HCEC 1CT (cell line): Measurements from ENCODE around the gene PBOV1.

Experiments used
- DNase-seq: peaks from one replicate; pipeline ENCODE4 v3.0.0-alpha.2; 2017

Gene PBOV1

DNA sequence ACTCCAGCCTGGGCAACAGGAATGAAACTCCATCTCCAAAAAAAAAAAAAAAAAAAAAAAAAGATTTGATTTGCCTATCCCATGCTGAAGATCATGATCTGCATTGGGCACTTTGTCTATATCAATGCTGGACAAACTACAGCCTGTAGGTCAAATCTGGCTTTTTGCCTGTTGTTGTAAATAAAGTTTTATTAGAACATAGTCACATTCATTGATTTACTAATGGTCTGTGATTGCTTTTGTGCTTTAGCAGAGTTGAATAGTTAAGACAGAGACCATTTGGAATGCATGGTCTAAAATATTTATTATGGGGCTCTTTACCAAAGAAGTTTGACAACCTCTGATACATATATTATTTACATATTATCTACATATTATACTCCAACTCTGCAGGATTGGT lies 14.0 kb downstream of the PBOV1 start:
- no peak for DNase-seq

DNA sequence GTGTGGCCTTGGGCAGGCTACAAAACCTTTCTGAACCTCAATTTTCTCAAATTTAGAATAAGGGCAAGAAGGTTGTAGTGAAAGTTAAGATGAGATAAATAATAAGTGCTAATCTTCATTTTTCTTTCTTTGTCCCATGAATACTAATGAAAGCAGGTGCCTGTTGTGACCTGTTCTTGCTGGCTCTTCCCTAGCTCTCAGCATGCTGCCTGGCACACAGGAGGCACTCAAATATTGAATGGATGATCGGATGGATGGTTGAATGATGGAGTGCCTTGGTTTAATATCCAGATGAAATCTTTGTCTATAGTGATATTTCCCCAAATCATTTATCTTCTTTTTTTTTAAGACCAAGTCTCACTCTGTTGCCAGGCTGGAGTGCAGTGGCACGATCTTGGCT lies 15.0 kb downstream of the PBOV1 start:
- DNase-seq: no peak

DNA sequence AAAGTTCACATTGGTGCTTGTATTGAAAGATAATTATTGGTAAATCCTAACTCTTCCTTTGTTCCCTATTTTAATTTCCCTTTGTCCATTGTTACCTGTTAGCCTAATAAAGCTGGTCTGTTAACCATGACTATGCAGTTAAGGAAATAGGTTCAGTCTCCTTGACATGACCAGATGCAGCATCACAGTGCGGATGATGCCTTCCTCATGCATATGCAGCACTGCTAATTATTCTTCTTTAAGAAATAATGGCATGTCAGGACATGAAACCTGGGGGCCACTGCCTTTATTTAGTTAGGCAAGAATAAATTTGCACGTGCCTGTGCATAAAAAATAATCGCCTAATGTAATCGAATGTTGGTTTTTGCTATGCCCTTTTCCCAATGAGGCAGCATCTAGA lies 16.5 kb downstream of the PBOV1 start:
- no peak for DNase-seq

DNA sequence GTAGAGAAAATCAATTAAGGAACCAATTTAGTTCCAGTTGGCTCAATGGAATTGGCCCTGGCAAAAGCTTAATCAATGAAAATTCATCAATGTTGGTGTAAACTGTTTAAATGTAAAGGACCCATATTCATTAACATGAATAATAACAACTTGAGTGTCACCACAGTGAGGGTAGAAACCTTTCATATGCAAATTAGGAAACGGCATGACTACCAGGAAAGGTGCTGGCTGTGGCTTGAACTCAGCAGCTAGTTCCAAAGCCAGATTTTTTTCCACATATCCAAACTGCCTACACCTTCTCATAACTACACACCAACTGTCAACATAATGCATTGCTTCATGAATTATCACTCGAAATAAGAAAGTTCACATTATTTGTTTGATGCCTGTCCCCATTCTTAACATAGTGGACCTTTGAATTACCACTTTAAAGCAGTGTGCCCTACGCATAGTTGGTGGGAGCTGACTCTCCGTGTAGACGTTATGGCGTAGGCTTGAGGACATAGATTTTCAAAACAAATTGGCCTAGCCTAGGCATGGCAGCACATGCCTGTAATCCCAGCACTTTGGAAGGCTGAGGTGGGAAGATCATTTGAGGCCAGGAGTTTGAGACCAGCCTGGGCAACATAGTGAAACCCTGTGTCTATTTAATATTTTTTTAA lies 19.7 kb downstream of the PBOV1 start:
- DNase-seq: no peak

DNA sequence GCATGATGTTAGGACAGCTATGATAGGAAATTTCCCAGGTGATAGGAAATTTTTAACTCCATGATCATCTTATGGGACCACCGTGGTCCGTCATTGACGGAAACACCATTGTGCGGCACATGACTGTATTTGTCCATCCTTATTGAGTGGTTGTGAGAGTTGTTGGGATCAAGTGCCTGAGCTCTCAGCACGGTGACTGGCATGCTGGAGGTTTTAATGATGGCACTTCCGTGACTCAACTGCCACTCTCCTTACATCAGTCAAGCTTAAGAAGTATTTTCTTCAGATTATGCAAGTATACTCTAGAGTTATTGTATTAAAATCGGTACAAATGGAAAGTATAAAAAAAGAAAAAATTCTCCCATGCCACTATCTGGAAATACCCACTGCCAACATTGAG lies 20.7 kb downstream of the PBOV1 start:
- DNase-seq: no peak

DNA sequence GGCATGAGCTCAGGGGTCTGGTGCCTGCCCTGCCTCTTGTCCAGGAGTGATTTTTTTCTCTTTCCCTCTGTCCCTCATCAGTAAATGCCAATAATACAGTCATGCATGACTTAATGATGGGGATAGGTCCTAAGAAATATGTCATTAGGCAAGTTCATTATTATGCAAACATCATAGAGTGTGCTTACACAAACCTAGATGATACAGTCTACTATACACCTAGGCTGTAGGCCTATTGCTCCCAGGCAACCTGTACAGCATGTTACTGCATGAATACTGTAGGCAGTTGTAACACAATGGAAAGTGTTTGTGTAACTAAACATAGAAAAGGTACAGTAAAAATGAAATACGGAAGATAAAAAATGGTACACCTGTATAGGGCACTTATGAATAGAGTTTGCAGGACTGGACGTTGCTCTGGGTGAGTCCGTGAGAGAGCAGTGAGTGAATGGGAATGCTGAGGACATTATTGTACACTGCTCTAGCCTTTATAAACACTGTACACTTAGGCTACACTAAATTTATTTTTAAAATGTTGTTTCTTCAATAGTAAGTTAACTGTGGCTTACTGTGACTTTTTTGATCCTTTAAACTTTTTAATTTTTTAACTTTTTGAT lies 22.1 kb downstream of the PBOV1 start:
- DNase-seq: no peak

DNA sequence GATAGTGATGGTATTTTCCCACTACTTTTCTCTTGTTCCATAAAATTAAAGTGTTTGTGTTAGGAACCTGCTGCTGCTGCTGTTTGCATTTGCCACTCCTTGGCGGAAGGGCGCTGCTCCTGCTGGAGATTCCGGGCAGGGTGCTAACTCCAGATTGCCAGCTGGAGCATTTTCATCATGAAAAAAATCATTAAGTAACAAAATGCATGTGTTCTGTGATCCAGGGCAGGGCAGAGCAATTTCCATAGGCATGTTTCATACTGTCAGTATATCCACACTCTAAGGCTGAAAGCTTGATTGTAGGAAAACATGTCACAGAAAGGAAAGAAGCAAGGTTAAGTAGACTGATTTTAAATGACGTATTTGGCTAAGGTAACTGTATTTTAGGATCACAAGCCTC lies 24.0 kb downstream of the PBOV1 start:
- DNase-seq: no peak

DNA sequence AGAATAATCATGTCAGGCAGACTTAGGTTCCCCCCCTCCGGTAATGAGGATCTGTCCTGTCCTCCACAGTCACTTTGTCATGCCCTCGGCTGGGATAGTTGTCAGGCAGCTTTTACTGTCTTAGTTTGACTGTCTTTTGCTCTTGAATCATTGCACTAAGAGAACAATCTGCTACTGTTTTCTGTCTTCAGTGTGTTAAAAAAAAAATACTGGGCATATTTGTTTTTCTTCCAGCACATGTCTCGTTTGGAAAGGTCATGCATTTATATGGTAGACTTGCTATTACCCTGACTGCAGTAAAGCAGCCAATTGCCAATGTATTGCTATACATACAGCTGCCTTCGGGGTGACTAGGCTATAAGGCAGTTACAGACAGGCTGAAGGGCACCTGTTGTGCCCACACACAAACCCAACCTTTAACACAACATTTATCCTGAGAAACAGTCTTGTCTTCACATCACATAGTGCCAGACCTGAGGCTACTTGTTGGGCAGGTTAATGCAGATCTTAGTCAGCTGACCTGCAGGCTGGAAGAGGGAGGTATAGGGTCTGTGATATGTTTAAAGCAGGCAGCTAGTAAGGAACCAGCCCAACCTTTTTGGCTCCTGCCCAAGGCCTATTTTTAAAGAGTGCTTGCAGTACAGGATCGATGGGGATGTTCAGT lies 29.9 kb downstream of the PBOV1 start:
- no peak for DNase-seq

DNA sequence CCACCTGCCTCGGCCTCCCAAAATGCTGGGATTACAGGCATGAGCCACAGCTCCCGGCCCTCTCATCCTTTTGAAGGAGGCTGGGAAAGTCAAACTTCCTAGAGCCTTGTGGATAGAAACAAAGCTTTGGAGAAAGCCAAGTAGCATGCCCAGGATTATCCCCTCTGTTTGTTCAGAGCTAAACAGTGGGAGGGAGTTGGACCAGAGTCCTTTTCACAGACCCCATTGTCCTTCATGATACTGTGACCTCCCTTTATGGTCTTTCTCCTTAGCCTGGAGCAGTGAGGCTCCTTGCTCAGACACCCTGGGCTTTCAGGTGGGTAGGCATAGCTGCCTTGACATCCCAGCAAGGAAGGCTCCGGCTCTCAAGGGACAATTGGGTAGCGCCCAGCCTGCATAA lies 31.1 kb downstream of the PBOV1 start:
- no peak for DNase-seq

DNA sequence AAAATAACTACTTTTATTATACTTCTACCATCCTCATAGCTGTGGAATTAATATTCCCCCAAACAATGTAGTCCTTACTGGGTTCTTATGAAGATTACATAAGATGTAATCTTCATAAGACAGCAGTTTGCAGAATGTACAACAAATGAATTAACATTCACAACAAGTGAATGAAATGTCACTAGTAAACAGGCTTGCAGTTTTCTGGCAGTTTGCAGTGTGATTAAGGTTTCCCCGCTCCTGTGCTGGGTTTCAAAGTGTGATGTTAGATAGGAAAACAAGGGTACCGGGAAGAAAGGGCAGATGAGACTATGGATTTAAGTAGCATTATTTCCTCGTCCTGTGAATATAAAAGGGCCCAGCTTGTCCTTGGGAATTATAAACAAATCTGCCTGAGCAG lies 34.1 kb downstream of the PBOV1 start:
- DNase-seq: no peak

DNA sequence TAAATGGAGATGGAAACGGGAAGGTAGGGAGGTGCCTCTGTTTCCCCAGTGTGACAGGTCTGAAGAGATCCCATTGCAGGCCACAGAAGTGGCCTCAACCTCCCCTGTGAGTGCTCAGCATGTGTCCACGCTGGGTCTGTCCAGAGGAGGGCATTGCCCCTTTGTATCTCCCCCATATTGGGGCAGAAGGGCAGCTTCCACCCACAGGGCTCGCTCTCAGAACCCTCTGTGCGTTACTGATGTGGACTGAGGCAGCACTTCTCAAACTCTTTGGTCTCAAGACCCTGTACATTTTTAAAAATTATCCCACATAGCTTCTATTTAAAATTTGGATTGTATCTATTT lies 34.5 kb downstream of the PBOV1 start:
- DNase-seq: no peak

DNA sequence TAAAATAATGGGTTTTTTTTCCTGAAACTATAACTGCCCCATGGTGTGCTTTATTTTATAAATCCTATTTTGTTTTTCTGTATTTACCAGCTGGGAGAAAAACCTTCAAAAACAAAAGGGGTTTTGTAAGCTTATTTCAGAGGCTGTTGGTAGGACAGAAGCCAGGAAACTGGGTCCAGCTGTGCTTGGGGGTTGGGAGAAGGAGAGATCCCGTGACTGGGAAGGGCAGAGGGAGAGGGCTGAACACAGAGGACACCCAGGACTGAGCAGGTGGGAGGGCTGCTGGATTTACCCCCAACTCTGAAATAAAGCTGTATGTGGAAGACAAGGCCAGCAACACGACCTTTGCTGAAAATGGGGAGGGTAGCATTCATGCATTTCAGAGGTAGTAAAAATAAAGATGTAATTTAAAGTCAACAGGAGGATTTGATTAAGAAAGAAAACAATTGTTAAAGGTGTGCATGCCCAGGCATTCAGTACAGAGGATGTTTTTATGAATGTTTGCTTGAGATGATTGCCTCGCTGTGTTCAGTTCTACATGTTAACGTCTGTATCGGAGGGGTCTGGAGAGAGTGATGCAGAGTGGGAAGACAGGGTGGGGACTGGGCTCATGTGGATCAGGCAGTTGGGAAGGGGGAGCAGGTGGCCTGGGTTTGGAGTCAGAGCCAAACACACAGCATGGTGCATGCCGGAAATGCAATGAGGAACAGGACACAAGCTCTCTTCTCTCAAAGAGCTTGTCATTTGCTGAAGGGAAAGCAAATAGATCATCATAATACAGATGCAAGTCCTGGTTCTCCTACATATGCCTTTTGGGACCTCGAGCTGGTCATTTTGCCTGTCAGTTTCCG lies 35.1 kb downstream of the PBOV1 start:
- no peak for DNase-seq

DNA sequence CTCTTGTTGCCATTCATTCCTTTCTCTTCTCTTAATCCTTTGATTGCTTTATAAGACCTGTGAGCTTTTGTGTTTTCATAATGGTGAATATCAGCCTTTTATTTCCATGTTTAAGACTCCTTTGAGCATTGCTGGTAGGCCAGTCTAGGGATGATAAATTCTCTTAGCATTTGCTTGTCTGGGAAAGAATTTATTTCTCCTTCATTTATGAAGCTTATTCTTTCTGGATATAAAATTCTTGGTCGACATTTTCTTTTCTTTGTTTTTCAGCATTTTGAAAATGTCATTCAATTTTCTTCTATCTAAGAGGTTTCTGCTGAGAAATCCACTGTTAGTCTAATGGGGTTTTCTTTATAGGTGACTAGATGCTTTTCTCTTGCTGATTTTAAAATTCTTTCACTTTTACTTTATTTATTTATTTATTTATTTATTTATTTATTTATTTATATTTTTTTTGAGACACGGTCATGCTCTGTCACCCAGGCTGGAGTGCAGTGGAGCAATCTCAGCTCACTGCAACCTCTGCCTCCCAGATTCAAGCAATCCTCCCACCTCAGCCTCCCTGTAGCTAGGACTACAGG lies 41.5 kb downstream of the PBOV1 start:
- DNase-seq: no peak

DNA sequence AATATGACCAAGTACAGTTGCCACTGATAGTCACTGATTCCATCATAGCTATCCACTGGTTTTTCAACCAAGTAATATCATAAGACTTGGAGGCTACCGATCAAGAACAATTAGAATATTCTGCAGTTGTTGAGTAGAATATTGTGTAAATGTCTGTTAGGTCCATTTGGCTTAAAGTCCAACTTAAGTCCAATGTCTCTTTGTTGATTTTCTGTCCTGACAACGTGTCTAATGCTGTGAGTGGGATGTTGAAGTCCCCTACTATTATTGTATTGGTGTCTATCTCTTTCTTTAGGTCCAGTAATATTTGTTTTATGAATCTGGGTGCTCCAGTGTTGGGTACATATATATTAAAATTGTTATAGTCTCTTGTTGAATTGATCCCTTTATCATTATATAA lies 42.7 kb downstream of the PBOV1 start:
- no peak for DNase-seq
